Stomach (tissue), 9 donors: ENCODE data around the gene LCE1D. TPM values are rescaled to one million over a fixed set of nuclear protein-coding genes. Genes with fewer than 3 reads are reported as not detected.

ENCODE experiments used
- DNase-seq, 2 donors: peaks; one replicate each; pipeline versions ENCODE4 v3.0.0 to v3.0.0-alpha.2; 2013 to 2019
- H3K27ac ChIP-seq, 5 donors: fragments of 200-600 bp in 4 of 5; sonication (generic) in 4 of 5; one replicate each; pipeline ENCODE4 v1.5.1; 2013 to 2019; ENCODE audit warnings: mild to moderate bottlenecking in 1 of 5, moderate library complexity in 1 of 5
- H3K27me3 ChIP-seq, 3 donors: fragments of 200-600 bp; sonication (generic); one replicate each; pipeline ENCODE4 v1.5.1; 2017 to 2019; ENCODE audit warnings: mixed run types in 1 of 3
- H3K36me3 ChIP-seq, 4 donors: fragments of 200-600 bp; sonication (generic); 1 replicate in 3 of 4; 2 replicates in 1 of 4; pipeline ENCODE4 v1.5.1; 2016 to 2019
- H3K4me1 ChIP-seq, 4 donors: fragments of 200-600 bp; sonication (generic); one replicate each; pipeline ENCODE4 v1.5.1; 2016 to 2019
- H3K4me3 ChIP-seq, 4 donors: fragments of 200-600 bp; sonication (generic) in 3 of 4; one replicate each; pipeline ENCODE4 v1.5.1; 2016 to 2019; ENCODE audit warnings: mild to moderate bottlenecking in 1 of 4
- H3K9me3 ChIP-seq, 4 donors: fragments of 200-600 bp; sonication (generic); one replicate each; pipeline ENCODE4 v1.5.1; 2016 to 2019
- CTCF ChIP-seq, 7 experiments: fragments of 450-650 bp in 4 of 7; fragments of 200-600 bp in 3 of 7; sonication (generic) in 3 of 7; IDR thresholded peaks; one replicate each; pipeline ENCODE4 v1.5.1; 2016 to 2019; ENCODE audit warnings: antibody characterized with exemption in 7 of 7, control low read depth in 2 of 7, mild to moderate bottlenecking in 1 of 7
- EP300 ChIP-seq: sonication (generic); formaldehyde crosslinking; IDR thresholded peaks from one replicate; pipeline ENCODE4 v1.6.1; 2017; ENCODE audit warnings: antibody characterized with exemption
- POLR2A ChIP-seq, 4 donors: fragments of 450-650 bp; IDR thresholded peaks; one replicate each; pipeline ENCODE4 v1.6.1; 2016; ENCODE audit warnings: antibody characterized with exemption in 4 of 4, control low read depth in 2 of 4, mild to moderate bottlenecking in 1 of 4, moderate library complexity in 1 of 4
- POLR2AphosphoS5 ChIP-seq, 3 donors: sonication (generic); formaldehyde crosslinking; IDR thresholded peaks; one replicate each; pipeline ENCODE4 v1.6.1; 2016; ENCODE audit warnings: antibody characterized with exemption in 3 of 3
- WGBS, 5 donors: extraction: QIAGEN DNeasy Blood & Tissue Kit in 3 of 5; methylation state at CpG; one replicate each; pipeline versions ENCODE4 v1.1.5 to v1.1.7; 2013 to 2018; 5-methylcytosine and 5-hydroxymethylcytosine counted together
- intact Hi-C: fragments of 100-400 bp; cut with DNase I; formaldehyde crosslinking; loops from one replicate; pipeline ENCODE4 v1.15.1; 2023; ENCODE audit warnings: low total_unique reads
- polyA plus RNA-seq, 3 donors: library from polyadenylated mRNA; stranded (reverse); fragments of 200-250 nt; gene quantifications; one replicate each; pipeline ENCODE4 v1.2.3, GENCODE V29; 2013
- total RNA-seq, 5 donors: library from RNA; depleted of rRNA; stranded (reverse); fragments of >200 nt; gene quantifications; one replicate each; pipeline versions ENCODE4 v1.1.0 to v1.2.3, GENCODE V29; 2014 to 2016
- donor health status: healthy with polysubstance abuse.
- donor health status: Bipolar disorder and iron deficiency.
- donor health status: healthy.

The LCE1D gene
- total and polyA plus RNA-seq, 8 donors: not detected

DNA sequence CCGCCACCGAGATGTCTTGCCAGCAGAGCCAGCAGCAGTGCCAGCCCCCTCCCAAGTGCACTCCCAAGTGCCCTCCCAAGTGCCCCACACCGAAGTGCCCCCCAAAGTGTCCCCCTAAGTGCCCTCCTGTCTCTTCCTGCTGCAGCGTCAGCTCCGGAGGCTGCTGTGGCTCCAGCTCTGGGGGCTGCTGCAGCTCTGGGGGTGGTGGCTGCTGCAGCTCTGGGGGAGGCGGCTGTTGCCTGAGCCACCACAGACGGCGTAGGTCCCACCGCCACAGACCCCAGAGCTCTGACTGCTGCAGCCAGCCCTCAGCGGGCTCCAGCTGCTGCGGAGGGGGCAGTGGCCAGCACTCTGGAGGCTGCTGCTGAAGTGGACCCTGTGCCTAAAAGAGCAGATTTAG, 20.2 kb upstream of the LCE1D start:
- Histone ChIP-seq H3K4me3 (no peak overlapping the region), H3K9me3 (peaks cover 0 to 6% (median 4%) of the 10 kb centered on the region in 4 donors), H3K27me3 (peaks cover 0 to 15% (median 0%) of the 10 kb centered on the region in 3 donors), H3K27ac (no peak overlapping the region), H3K36me3 (no peaks in the 10 kb centered on the region), H3K4me1 (no peaks in the 10 kb centered on the region)
- no peak for DNase-seq
- intact Hi-C loops: no loop called here
- TF ChIP-seq POLR2AphosphoS5 (IDR thresholded peaks at IDR 0.05): no peak
- TF ChIP-seq CTCF (IDR thresholded peaks at IDR 0.05): no peak
- TF ChIP-seq POLR2A (IDR thresholded peaks at IDR 0.05): no peak
- no peak for TF ChIP-seq EP300
- 79 to 87% (median 83%) methylated on average over 6 to 11 of the region's 11 CpGs for WGBS, 5 donors

DNA sequence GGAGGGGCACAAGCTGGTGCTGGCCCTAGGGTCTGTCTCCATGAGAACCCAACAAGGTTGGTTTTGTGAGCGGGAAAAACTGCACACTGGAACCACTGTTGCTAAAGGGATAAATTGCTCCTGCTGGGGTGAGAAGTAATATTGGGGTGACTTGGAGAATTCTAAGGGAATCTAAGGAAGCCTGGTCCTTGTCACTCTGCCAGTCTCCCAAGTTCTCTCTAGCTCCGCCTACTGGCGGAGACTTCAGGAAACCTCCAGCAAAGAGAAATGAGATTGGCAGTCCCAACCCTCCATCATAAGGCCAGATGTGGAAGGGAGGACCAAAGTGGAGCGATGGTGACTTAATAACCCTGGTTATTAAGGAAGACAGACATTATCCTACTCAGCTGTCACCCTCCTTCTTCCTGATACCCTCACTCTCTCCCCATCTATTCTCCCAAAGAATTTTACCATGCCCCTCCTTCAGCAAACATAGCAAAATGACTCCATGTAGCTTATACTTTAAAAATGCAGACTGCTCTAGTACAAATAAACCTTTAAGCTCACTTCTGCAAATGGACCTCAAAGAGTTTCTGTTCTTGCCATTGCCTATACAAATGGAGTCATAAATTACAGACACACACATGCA, 18.9 kb upstream of the LCE1D start:
- Histone ChIP-seq H3K9me3 (peaks cover 0 to 6% (median 2%) of the 10 kb centered on the region in 4 donors), H3K4me3 (no peak overlapping the region), H3K27me3 (peaks cover 0 to 15% (median 0%) of the 10 kb centered on the region in 3 donors), H3K4me1 (no peaks in the 10 kb centered on the region), H3K36me3 (no peaks in the 10 kb centered on the region), H3K27ac (no peak overlapping the region)
- WGBS, 5 donors: 45 to 62% (median 59%) methylated on average over 4 of the region's 4 CpGs
- TF ChIP-seq CTCF (IDR thresholded peaks at IDR 0.05): no peak
- no peak for TF ChIP-seq EP300
- no peak for TF ChIP-seq POLR2A (IDR thresholded peaks at IDR 0.05)
- TF ChIP-seq POLR2AphosphoS5 (IDR thresholded peaks at IDR 0.05): no peak
- DNase-seq: no peak
- intact Hi-C loops: no loop called here

DNA sequence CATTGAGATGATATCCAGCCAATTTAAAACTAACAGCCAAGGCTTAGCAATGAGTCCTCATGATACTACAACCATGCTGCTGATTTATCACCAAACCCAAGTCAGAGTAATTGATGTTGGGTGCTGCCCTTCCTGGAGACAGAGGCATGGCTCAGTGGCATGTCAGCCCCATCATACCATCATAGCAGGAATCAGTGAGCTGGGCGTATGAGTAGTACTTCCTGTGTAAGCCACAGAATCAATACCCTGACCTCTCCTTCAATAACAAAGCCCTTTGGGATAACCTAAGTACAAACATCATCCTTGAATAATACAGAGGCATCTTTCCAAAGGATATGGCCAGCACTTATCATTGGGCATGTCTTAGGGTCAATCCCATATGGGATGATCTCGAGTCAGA, 13.4 kb upstream of the LCE1D start:
- H3K4me1 ChIP-seq: no peaks in the 10 kb centered on the region
- WGBS, 5 donors: 47 to 56% (median 49%) methylated on average over 2 of the region's 2 CpGs
- TF ChIP-seq POLR2A (IDR thresholded peaks at IDR 0.05): no peak
- TF ChIP-seq POLR2AphosphoS5 (IDR thresholded peaks at IDR 0.05): no peak
- no peak for TF ChIP-seq CTCF (IDR thresholded peaks at IDR 0.05)
- TF ChIP-seq EP300: no peak
- H3K27me3 ChIP-seq: peaks cover 0 to 24% (median 0%) of the 10 kb centered on the region in 3 donors
- no peak for DNase-seq
- no peak overlapping the region for H3K27ac ChIP-seq
- no peak overlapping the region for H3K4me3 ChIP-seq
- H3K36me3 ChIP-seq: no peaks in the 10 kb centered on the region
- intact Hi-C loops: no loop called here
- no peaks in the 10 kb centered on the region for H3K9me3 ChIP-seq

DNA sequence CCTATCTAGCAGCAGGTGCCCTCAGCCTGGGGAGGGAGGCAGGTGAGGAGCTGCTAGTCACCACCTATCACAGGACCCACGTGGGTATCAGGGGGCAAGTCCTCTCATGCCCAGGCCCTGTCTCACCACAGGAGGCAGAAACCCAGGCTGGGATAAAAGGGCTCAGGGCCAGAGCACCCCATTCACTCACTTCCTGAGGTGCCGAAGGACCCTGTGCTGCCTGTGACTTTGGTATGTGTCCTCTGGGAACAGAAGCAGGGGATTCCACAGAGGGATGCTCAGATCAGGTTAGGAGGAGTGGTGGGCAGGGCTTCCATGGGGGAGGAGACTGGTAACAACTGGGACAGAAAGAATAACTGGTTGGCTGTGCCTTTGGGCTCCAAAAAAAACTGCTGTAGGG, 10.4 kb upstream of the LCE1D start, which contains the start of gene LCE1E:
Gene LCE1E, plus strand, starts transcription at position 181 of the 400 bp plus-strand sequence. CDS start 1,043 bp downstream, outside the sequence.
- Histone ChIP-seq H3K27ac (no peak within 1 kb of the TSS), H3K36me3 (no peaks in the 10 kb centered on the region), H3K9me3 (no peaks in the 10 kb centered on the region), H3K4me3 (no peak within 1 kb of the TSS), H3K4me1 (no peaks in the 10 kb centered on the region), H3K27me3 (peaks cover 0 to 24% (median 0%) of the 10 kb centered on the region in 3 donors)
- intact Hi-C loops: no loop called here
- no peak for DNase-seq
- 33 to 55% (median 42%) methylated on average over 2 of the region's 2 CpGs for WGBS, 5 donors
- TF ChIP-seq EP300 (no peak), POLR2AphosphoS5 (IDR thresholded peaks at IDR 0.05) (no peak), CTCF (IDR thresholded peaks at IDR 0.05) (no peak), POLR2A (IDR thresholded peaks at IDR 0.05) (no peak)
